Neural cell (in vitro differentiated cells): ENCODE results near the gene PAX3. TPM values are rescaled to one million over a fixed set of nuclear protein-coding genes. Genes with fewer than 3 reads are reported as not detected.

Source experiments
- H2AFZ ChIP-seq: fragments of 200-600, 300-800 bp; sonication (generic), shearing (Covaris generic); 2 replicates; pipeline ENCODE4 v1.6.0; 2014; ENCODE audit warnings: low read depth, mild to moderate bottlenecking, antibody characterized with exemption, low read length, moderate library complexity
- H3F3A ChIP-seq: fragments of 200-600 bp; shearing (Covaris generic); 2 replicates; pipeline ENCODE4 v1.6.1; 2016; ENCODE audit warnings: mild to moderate bottlenecking, moderate library complexity, mixed read lengths, antibody characterized with exemption, low read length; ENCODE audit not compliant: insufficient read depth, poor library complexity, severe bottlenecking
- H3K27ac ChIP-seq: fragments of 200-600, 300-800 bp; sonication (generic), shearing (Covaris generic); 2 replicates; pipeline ENCODE4 v1.5.1; 2014; ENCODE audit warnings: mild to moderate bottlenecking, low read length, moderate library complexity
- H3K27me3 ChIP-seq: fragments of 300-800, 200-600 bp; sonication (generic), shearing (Covaris generic); 2 replicates; pipeline ENCODE4 v1.6.0; 2014; ENCODE audit warnings: mild to moderate bottlenecking, low read depth, low read length, moderate library complexity; ENCODE audit not compliant: insufficient read depth
- H3K36me3 ChIP-seq: fragments of 300-800, 200-600 bp; sonication (generic), shearing (Covaris generic); 2 replicates; pipeline ENCODE4 v1.5.1; 2014; ENCODE audit warnings: mild to moderate bottlenecking, antibody characterized with exemption, low read length, moderate library complexity; ENCODE audit not compliant: insufficient read depth
- H3K4me2 ChIP-seq: fragments of 300-800, 200-600 bp; sonication (generic), shearing (Covaris generic); 2 replicates; pipeline ENCODE4 v1.6.0; 2014; ENCODE audit warnings: mild to moderate bottlenecking, low read length
- H3K4me3 ChIP-seq: fragments of 300-800, 200-600 bp; sonication (generic), shearing (Covaris generic); 2 replicates; pipeline ENCODE4 v1.5.1; 2014; ENCODE audit warnings: mild to moderate bottlenecking, low read length, moderate library complexity
- H3K79me2 ChIP-seq: fragments of 200-600 bp; shearing (Covaris generic); replicated peaks from 2 replicates; pipeline ENCODE4 v1.6.0; 2014; ENCODE audit warnings: mild to moderate bottlenecking, low read length, moderate library complexity; ENCODE audit not compliant: insufficient read depth
- H3K9ac ChIP-seq: fragments of 300-800, 200-600 bp; sonication (generic), shearing (Covaris generic); 2 replicates; pipeline ENCODE4 v1.6.1; 2016; ENCODE audit warnings: mild to moderate bottlenecking, low read length, mixed read lengths
- H3K9me2 ChIP-seq: fragments of 200-600 bp; shearing (Covaris generic); 2 replicates; pipeline ENCODE4 v1.6.1; 2016; ENCODE audit warnings: mild to moderate bottlenecking, low read length, mixed read lengths; ENCODE audit not compliant: insufficient read depth
- H3K9me3 ChIP-seq: fragments of 200-600, 300-800 bp; sonication (generic), shearing (Covaris generic); 2 replicates; pipeline ENCODE4 v1.6.1; 2016; ENCODE audit warnings: mild to moderate bottlenecking, mixed run types, low read length, moderate library complexity, mixed read lengths
- H4K20me1 ChIP-seq: fragments of 200-600 bp; shearing (Covaris generic); 2 replicates; pipeline ENCODE4 v1.6.1; 2016; ENCODE audit warnings: mild to moderate bottlenecking, mixed run types; ENCODE audit not compliant: insufficient read depth
- CTCF ChIP-seq: fragments of 450-650 bp; IDR thresholded peaks from 2 replicates; pipeline ENCODE4 v1.5.1; 2014; ENCODE audit warnings: antibody characterized with exemption, mild to moderate bottlenecking, moderate library complexity; ENCODE audit not compliant: poor library complexity, severe bottlenecking
- EP300 ChIP-seq: fragments of 450-650 bp; conservative IDR thresholded peaks from 2 replicates; pipeline ENCODE4 v1.6.1; 2014; ENCODE audit warnings: antibody characterized with exemption, mild to moderate bottlenecking, moderate library complexity; ENCODE audit not compliant: poor library complexity, severe bottlenecking
- EZH2 ChIP-seq: fragments of 200-600, 300-800 bp; shearing (Covaris generic), sonication (generic); IDR thresholded peaks from 2 replicates; pipeline ENCODE4 v1.6.1; 2014; ENCODE audit warnings: antibody characterized with exemption, low read length, borderline replicate concordance, mild to moderate bottlenecking; ENCODE audit not compliant: insufficient read depth, poor library complexity, severe bottlenecking
- MXI1 ChIP-seq: fragments of 450-650 bp; conservative IDR thresholded peaks from 2 replicates; pipeline ENCODE4 v1.6.1; 2014; ENCODE audit warnings: antibody characterized with exemption, mild to moderate bottlenecking; ENCODE audit not compliant: poor library complexity, severe bottlenecking
- POLR2AphosphoS5 ChIP-seq: IDR thresholded peaks from 2 replicates; pipeline ENCODE4 v1.6.1; 2012
- RAD21 ChIP-seq: fragments of 450-650 bp; conservative IDR thresholded peaks from 2 replicates; pipeline ENCODE4 v1.6.1; 2014; ENCODE audit warnings: antibody characterized with exemption, mild to moderate bottlenecking, moderate library complexity
- REST ChIP-seq: IDR thresholded peaks from 2 replicates; pipeline ENCODE4 v1.6.1; 2012; ENCODE audit warnings: borderline replicate concordance
- SMC3 ChIP-seq: fragments of 450-650 bp; conservative IDR thresholded peaks from 2 replicates; pipeline ENCODE4 v1.6.1; 2014; ENCODE audit warnings: antibody characterized with exemption, mild to moderate bottlenecking, moderate library complexity; ENCODE audit not compliant: poor library complexity
- TAF1 ChIP-seq: IDR thresholded peaks from 2 replicates; pipeline ENCODE4 v1.6.1; 2012; ENCODE audit warnings: low read depth
- polyA plus RNA-seq: library from polyadenylated mRNA; depleted of rRNA; stranded (reverse); fragments of >200 nt; gene quantifications from 2 replicates; pipeline ENCODE4 v1.2.3, GENCODE V29; 2014

PAX3 gene
- polyA plus RNA-seq, 1 donor from 2014 or later: not detected

- Histone ChIP-seq H2AFZ (no peak overlapping the region), H3K79me2 (no peaks in the 10 kb centered on the region), H3K27ac (no peak overlapping the region), H3K9me2 (no peaks in the 10 kb centered on the region), H3K27me3 (peaks cover 37% of the 10 kb centered on the region), H3K4me2 (no peak overlapping the region), H3K9ac (no peak overlapping the region), H3K4me3 (no peak overlapping the region), H3F3A (no peaks in the 10 kb centered on the region), H4K20me1 (no peaks in the 10 kb centered on the region), H3K9me3 (no peaks in the 10 kb centered on the region), H3K36me3 (no peaks in the 10 kb centered on the region)
- TF ChIP-seq EP300 (no peak), TAF1 (no peak), SMC3 (no peak), CTCF (no peak), EZH2 (no peak), RAD21 (no peak), MXI1 (no peak), REST (no peak), POLR2AphosphoS5 (no peak)
Measured at GRCh38 chr2:222248256-222248655, 50.5 kb downstream of the PAX3 start.

- Histone ChIP-seq H3K9ac (no peak overlapping the region), H3F3A (no peaks in the 10 kb centered on the region), H3K27ac (no peak overlapping the region), H3K9me3 (no peaks in the 10 kb centered on the region), H3K79me2 (no peaks in the 10 kb centered on the region), H4K20me1 (no peaks in the 10 kb centered on the region), H3K4me2 (no peak overlapping the region), H3K9me2 (no peaks in the 10 kb centered on the region), H3K36me3 (no peaks in the 10 kb centered on the region), H3K27me3 (peaks cover 89% of the 10 kb centered on the region), H3K4me3 (no peak overlapping the region), H2AFZ (no peak overlapping the region)
- TF ChIP-seq REST (no peak), SMC3 (no peak), EP300 (no peak), TAF1 (no peak), CTCF (no peak), EZH2 (no peak), RAD21 (no peak), MXI1 (no peak), POLR2AphosphoS5 (no peak)
Measured at GRCh38 chr2:222242532-222242931, 56.3 kb downstream of the PAX3 start.
